HUES48 (cell line): Measurements from ENCODE around the gene DLG1.

Source experiments
- H3K27ac ChIP-seq: one replicate; pipeline ENCODE4 v1.7.0; 2013; ENCODE audit warnings: low read depth, low read length, inconsistent platforms
- H3K27me3 ChIP-seq: 2 replicates; pipeline ENCODE4 v1.6.1; 2013; ENCODE audit warnings: mild to moderate bottlenecking, low read length; ENCODE audit not compliant: control insufficient read depth, insufficient read depth
- H3K36me3 ChIP-seq: 2 replicates; pipeline ENCODE4 v1.6.1; 2013; ENCODE audit warnings: low read length; ENCODE audit not compliant: control insufficient read depth, insufficient read depth
- H3K4me1 ChIP-seq: 2 replicates; pipeline ENCODE4 v1.6.1; 2013; ENCODE audit warnings: mild to moderate bottlenecking, low read length; ENCODE audit not compliant: control insufficient read depth, insufficient read depth
- H3K4me3 ChIP-seq: 2 replicates; pipeline ENCODE4 v1.5.1; 2013; ENCODE audit warnings: mild to moderate bottlenecking, low read depth, low read length
- H3K9ac ChIP-seq: 2 replicates; pipeline ENCODE4 v1.6.1; 2013; ENCODE audit warnings: mild to moderate bottlenecking, low read depth, low read length, moderate library complexity
- H3K9me3 ChIP-seq: 2 replicates; pipeline ENCODE4 v1.6.1; 2013; ENCODE audit warnings: low read length; ENCODE audit not compliant: control insufficient read depth, insufficient read depth

Gene DLG1

GRCh38 chr3:196995646-196996355 is 302.6 kb downstream of the DLG1 start:
- Histone ChIP-seq H3K4me1 (no peaks in the 10 kb centered on the region), H3K9ac (no peak overlapping the region), H3K27ac (no peak overlapping the region), H3K36me3 (no peaks in the 10 kb centered on the region), H3K4me3 (no peak overlapping the region), H3K9me3 (no peaks in the 10 kb centered on the region), H3K27me3 (no peaks in the 10 kb centered on the region)

- H3K27me3 ChIP-seq: no peaks in the 10 kb centered on the region
- H3K36me3 ChIP-seq: no peaks in the 10 kb centered on the region
- H3K27ac ChIP-seq: no peak overlapping the region
- no peak overlapping the region for H3K9ac ChIP-seq
- no peaks in the 10 kb centered on the region for H3K4me1 ChIP-seq
- H3K9me3 ChIP-seq: no peaks in the 10 kb centered on the region
- H3K4me3 ChIP-seq: no peak overlapping the region
Observed at GRCh38 chr3:196995027-196995426, 303.4 kb downstream of the DLG1 start.

GRCh38 chr3:196994056-196994455 is 304.4 kb downstream of the DLG1 start:
- no peak overlapping the region for H3K9ac ChIP-seq

More at GRCh38 chr3:196994056-196994455, 304.4 kb downstream of the DLG1 start:
- H3K4me1 ChIP-seq: no peaks in the 10 kb centered on the region
- H3K27me3 ChIP-seq: no peaks in the 10 kb centered on the region
- H3K27ac ChIP-seq: no peak overlapping the region
- H3K9me3 ChIP-seq: no peaks in the 10 kb centered on the region
- H3K36me3 ChIP-seq: no peaks in the 10 kb centered on the region
- no peak overlapping the region for H3K4me3 ChIP-seq
